Activated naive CD4-positive, alpha-beta T cell treated with anti-CD3 and anti-CD28 coated beads for 36 hours (primary cell): ENCODE data around the gene HMGN5. TPM values are rescaled to one million over a fixed set of nuclear protein-coding genes. Genes with fewer than 3 reads are reported as not detected.
A peak's percentile ranks its signal among the peaks of the same experiment; 100 is the strongest.

Experiments used
- CTCF ChIA-PET: fragments of 350-600 bp; sonication (Branson Sonifier 250); formaldehyde crosslinking; loops from one replicate; lab custom pipeline; 2021; ENCODE audit warnings: antibody characterized with exemption; lab: Charles Lee
- DNase-seq: peaks from one replicate; pipeline ENCODE4 v3.0.0-alpha.2; 2020
- H3K27ac Mint-ChIP-seq: one replicate; pipeline ENCODE4 v1.8.0; 2021; ENCODE audit warnings: mild to moderate bottlenecking, mixed read lengths
- H3K27me3 Mint-ChIP-seq: one replicate; pipeline ENCODE4 v1.8.0; 2021; ENCODE audit warnings: low read depth, mixed read lengths
- H3K36me3 Mint-ChIP-seq: one replicate; pipeline ENCODE4 v1.8.0; 2021; ENCODE audit warnings: low read depth, mixed read lengths
- H3K4me1 Mint-ChIP-seq: one replicate; pipeline ENCODE4 v1.8.0; 2021; ENCODE audit warnings: low read depth, mixed read lengths
- H3K4me3 Mint-ChIP-seq: one replicate; pipeline ENCODE4 v1.8.0; 2021; ENCODE audit warnings: mild to moderate bottlenecking, moderate library complexity, mixed read lengths
- H3K9me3 Mint-ChIP-seq: one replicate; pipeline ENCODE4 v1.8.0; 2021; ENCODE audit warnings: mixed read lengths
- intact Hi-C: fragments of 100-400 bp; cut with micrococcal nuclease; formaldehyde crosslinking; loops from one replicate; pipeline ENCODE4 v1.15.1; 2023
- total RNA-seq, 2 experiments: library from RNA; stranded (reverse); gene quantifications; one replicate each; pipeline ENCODE4 v1.2.3, GENCODE V29; 2021

The HMGN5 gene
- total RNA-seq, 2 experiments from 2014 or later, result 6.2 to 6.3 TPM

GRCh38 chrX:81205551-81205950 lies 3.8 kb upstream of the HMGN5 start:
- peaks cover 46% of the 10 kb centered on the region for H3K4me1 Mint-ChIP-seq
- no peak overlapping the region for H3K4me3 Mint-ChIP-seq
- no peak for DNase-seq
- H3K9me3 Mint-ChIP-seq, result no peaks in the 10 kb centered on the region
- intact Hi-C loops, result no loop called here
- H3K36me3 Mint-ChIP-seq, result peaks cover 13% of the 10 kb centered on the region
- H3K27me3 Mint-ChIP-seq, result no peaks in the 10 kb centered on the region
- CTCF ChIA-PET, result no interaction called here
- no peak overlapping the region for H3K27ac Mint-ChIP-seq

GRCh38 chrX:81202943-81203342 lies 1.2 kb upstream of the HMGN5 start:
- intact Hi-C loops, result loop anchor here (1.0 kb wide), 1 partner anchor 395 kb away; no protein-coding TSS in a partner anchor
- Mint-ChIP-seq H3K4me1 (peaks cover 42% of the 10 kb centered on the region), H3K36me3 (peaks cover 13% of the 10 kb centered on the region), H3K9me3 (no peaks in the 10 kb centered on the region), H3K4me3 (peak overlapping the region; percentile 98), H3K27me3 (no peaks in the 10 kb centered on the region), H3K27ac (peak overlapping the region; percentile 99)
- CTCF ChIA-PET, result interaction anchor here (0.6 to 1.0 kb wide), 6 partner anchors 10 to 393 kb away, joined by 3 to 5 read pairs (median 3); partner anchors contain the start of gene BRWD3
- no peak for DNase-seq

GRCh38 chrX:81202456-81202819 lies 725 bp upstream of the HMGN5 start:
- H3K4me1 Mint-ChIP-seq, result peaks cover 42% of the 10 kb centered on the region
- peaks cover 9% of the 10 kb centered on the region for H3K36me3 Mint-ChIP-seq
- H3K4me3 Mint-ChIP-seq, result peak overlapping the region; percentile 98
- CTCF ChIA-PET, result interaction anchor here (0.6 to 1.0 kb wide), 6 partner anchors 9 to 392 kb away, joined by 3 to 5 read pairs (median 3); partner anchors contain the start of gene BRWD3
- peak overlapping the region; percentile 99 for H3K27ac Mint-ChIP-seq
- no peaks in the 10 kb centered on the region for H3K27me3 Mint-ChIP-seq
- no peaks in the 10 kb centered on the region for H3K9me3 Mint-ChIP-seq
- peak; percentile 4 for DNase-seq
- intact Hi-C loops, result loop anchor here (1.0 kb wide), 1 partner anchor 394 kb away; no protein-coding TSS in a partner anchor

GRCh38 chrX:81201071-81201470 lies 642 bp downstream of the HMGN5 start:
- CTCF ChIA-PET, result no interaction called here

GRCh38 chrX:81195712-81196111 lies 6.0 kb downstream of the HMGN5 start:
- Mint-ChIP-seq H3K36me3 (peaks cover 4% of the 10 kb centered on the region), H3K27ac (no peak overlapping the region), H3K4me1 (peaks cover 16% of the 10 kb centered on the region), H3K9me3 (no peaks in the 10 kb centered on the region), H3K27me3 (no peaks in the 10 kb centered on the region), H3K4me3 (no peak overlapping the region)
- CTCF ChIA-PET, result interaction anchor here (0.7 to 1.9 kb wide), 4 partner anchors 9 to 182 kb away, joined by 3 to 10 read pairs (median 4); no protein-coding TSS in a partner anchor
- DNase-seq, result peak; percentile 71
- intact Hi-C loops, result loop anchor here (1.0 kb wide), 3 partner anchors 21 to 318 kb away; no protein-coding TSS in a partner anchor

More at GRCh38 chrX:81201071-81201470, 642 bp downstream of the HMGN5 start:
- Mint-ChIP-seq H3K27me3 (no peaks in the 10 kb centered on the region), H3K4me3 (peak overlapping the region; percentile 98), H3K9me3 (no peaks in the 10 kb centered on the region), H3K36me3 (peaks cover 9% of the 10 kb centered on the region), H3K27ac (peak overlapping the region; percentile 99), H3K4me1 (peaks cover 34% of the 10 kb centered on the region)
- DNase-seq, result no peak
- intact Hi-C loops, result loop anchor here (1.0 kb wide), 1 partner anchor 80 kb away; no protein-coding TSS in a partner anchor

GRCh38 chrX:81195259-81195658 lies 6.5 kb downstream of the HMGN5 start:
- CTCF ChIA-PET, result interaction anchor here (0.7 to 1.9 kb wide), 5 partner anchors 9 to 182 kb away, joined by 3 to 10 read pairs (median 4); no protein-coding TSS in a partner anchor
- Mint-ChIP-seq H3K27ac (peak overlapping the region; percentile 41), H3K36me3 (peaks cover 4% of the 10 kb centered on the region), H3K4me1 (peaks cover 14% of the 10 kb centered on the region), H3K9me3 (no peaks in the 10 kb centered on the region), H3K4me3 (no peak overlapping the region), H3K27me3 (no peaks in the 10 kb centered on the region)
- DNase-seq, result no peak
- intact Hi-C loops, result loop anchor here (1.0 kb wide), 3 partner anchors 21 to 318 kb away; no protein-coding TSS in a partner anchor

- no peak for DNase-seq
- CTCF ChIA-PET, result interaction anchor here (0.5 to 2.0 kb wide), 2 partner anchors 203 to 214 kb away, joined by 3 to 6 read pairs; no protein-coding TSS in a partner anchor
- intact Hi-C loops, result loop anchor here (1.0 to 10.0 kb wide), 4 partner anchors 21 to 781 kb away; no protein-coding TSS in a partner anchor
- H3K4me1 Mint-ChIP-seq, result no peaks in the 10 kb centered on the region
- H3K4me3 Mint-ChIP-seq, result no peak overlapping the region
- H3K9me3 Mint-ChIP-seq, result no peaks in the 10 kb centered on the region
- no peaks in the 10 kb centered on the region for H3K36me3 Mint-ChIP-seq
- no peaks in the 10 kb centered on the region for H3K27me3 Mint-ChIP-seq
- no peak overlapping the region for H3K27ac Mint-ChIP-seq
Observed at GRCh38 chrX:81174286-81174685, 27.4 kb downstream of the HMGN5 start.

- Mint-ChIP-seq H3K9me3 (no peaks in the 10 kb centered on the region), H3K27ac (no peak overlapping the region), H3K36me3 (no peaks in the 10 kb centered on the region)
Observed at GRCh38 chrX:81168391-81168790, 33.3 kb downstream of the HMGN5 start.

GRCh38 chrX:81121513-81122363 lies 80.0 kb downstream of the HMGN5 start:
- no peaks in the 10 kb centered on the region for H3K36me3 Mint-ChIP-seq
- H3K27me3 Mint-ChIP-seq, result no peaks in the 10 kb centered on the region
- no peaks in the 10 kb centered on the region for H3K9me3 Mint-ChIP-seq
- H3K4me1 Mint-ChIP-seq, result peaks cover 3% of the 10 kb centered on the region
- H3K4me3 Mint-ChIP-seq, result peak overlapping the region; percentile 91
- peak; percentile 91 for DNase-seq
- intact Hi-C loops, result loop anchor here (1.0 to 5.0 kb wide), 4 partner anchors 80 to 312 kb away; partner anchors contain the start of genes BRWD3 and HMGN5
- CTCF ChIA-PET, result interaction anchor here (0.7 to 1.8 kb wide), 4 partner anchors 241 to 312 kb away, joined by 3 to 6 read pairs (median 4); partner anchors contain the start of gene BRWD3
- H3K27ac Mint-ChIP-seq, result peak overlapping the region; percentile 85

More at GRCh38 chrX:81168391-81168790, 33.3 kb downstream of the HMGN5 start:
- no peak for DNase-seq
- intact Hi-C loops, result no loop called here
- Mint-ChIP-seq H3K4me1 (no peaks in the 10 kb centered on the region), H3K4me3 (no peak overlapping the region), H3K27me3 (no peaks in the 10 kb centered on the region)
- CTCF ChIA-PET, result no interaction called here

- peak overlapping the region; percentile 85 for H3K27ac Mint-ChIP-seq
- peak overlapping the region; percentile 91 for H3K4me3 Mint-ChIP-seq
- no peaks in the 10 kb centered on the region for H3K9me3 Mint-ChIP-seq
- no peaks in the 10 kb centered on the region for H3K36me3 Mint-ChIP-seq
- peak; percentile 57 for DNase-seq
- intact Hi-C loops, result loop anchor here (1.0 to 5.0 kb wide), 4 partner anchors 80 to 312 kb away; partner anchors contain the start of genes BRWD3 and HMGN5
- CTCF ChIA-PET, result interaction anchor here (0.6 to 1.8 kb wide), 9 partner anchors 19 to 311 kb away, joined by 3 to 6 read pairs (median 3); partner anchors contain the start of gene BRWD3
- peaks cover 3% of the 10 kb centered on the region for H3K4me1 Mint-ChIP-seq
- H3K27me3 Mint-ChIP-seq, result no peaks in the 10 kb centered on the region
Observed at GRCh38 chrX:81120936-81121371, 80.8 kb downstream of the HMGN5 start.

GRCh38 chrX:81120258-81120935 lies 81.3 kb downstream of the HMGN5 start:
- H3K9me3 Mint-ChIP-seq, result no peaks in the 10 kb centered on the region
- peak overlapping the region; percentile 91 for H3K4me3 Mint-ChIP-seq
- CTCF ChIA-PET, result interaction anchor here (0.6 to 1.8 kb wide), 8 partner anchors 20 to 311 kb away, joined by 3 to 6 read pairs (median 3); partner anchors contain the start of gene BRWD3
- peak overlapping the region; percentile 85 for H3K27ac Mint-ChIP-seq
- DNase-seq, result peak; percentile 6
- H3K36me3 Mint-ChIP-seq, result no peaks in the 10 kb centered on the region
- H3K4me1 Mint-ChIP-seq, result peaks cover 3% of the 10 kb centered on the region
- intact Hi-C loops, result loop anchor here (5.0 kb wide), 1 partner anchor 257 kb away; no protein-coding TSS in a partner anchor
- no peaks in the 10 kb centered on the region for H3K27me3 Mint-ChIP-seq
